ENCODE results near the gene RETN.
A peak's percentile ranks its signal among the peaks of the same experiment; 100 is the strongest.

RETN gene

DNA sequence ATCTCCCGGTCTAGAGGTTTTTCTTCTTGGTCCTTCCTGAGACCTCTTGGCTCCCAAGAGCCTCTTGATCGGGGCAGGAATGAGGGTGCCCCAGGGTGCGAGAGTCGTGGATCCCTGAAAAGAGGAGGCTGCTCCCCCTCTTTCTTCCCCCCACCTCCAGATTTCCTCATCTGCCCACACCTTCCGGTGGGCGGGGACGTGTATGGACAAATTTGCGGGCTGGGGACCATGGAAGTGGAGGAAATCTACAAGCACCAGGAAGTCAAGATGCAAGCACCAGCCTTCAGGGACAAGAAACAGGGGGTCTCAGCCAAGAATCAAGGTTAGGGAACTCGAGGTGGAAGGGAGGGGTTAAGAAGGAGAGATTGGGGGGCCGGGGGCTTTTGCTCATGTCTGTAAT lies 8.0 kb downstream of the RETN start, which contains the start of gene MCEMP1:
Gene MCEMP1, plus strand, starts transcription at position 237 of the 400 bp plus-strand sequence. Its CDS starts 31 bp downstream, at position 268.
- TF ChIP-seq, protein P1, sequence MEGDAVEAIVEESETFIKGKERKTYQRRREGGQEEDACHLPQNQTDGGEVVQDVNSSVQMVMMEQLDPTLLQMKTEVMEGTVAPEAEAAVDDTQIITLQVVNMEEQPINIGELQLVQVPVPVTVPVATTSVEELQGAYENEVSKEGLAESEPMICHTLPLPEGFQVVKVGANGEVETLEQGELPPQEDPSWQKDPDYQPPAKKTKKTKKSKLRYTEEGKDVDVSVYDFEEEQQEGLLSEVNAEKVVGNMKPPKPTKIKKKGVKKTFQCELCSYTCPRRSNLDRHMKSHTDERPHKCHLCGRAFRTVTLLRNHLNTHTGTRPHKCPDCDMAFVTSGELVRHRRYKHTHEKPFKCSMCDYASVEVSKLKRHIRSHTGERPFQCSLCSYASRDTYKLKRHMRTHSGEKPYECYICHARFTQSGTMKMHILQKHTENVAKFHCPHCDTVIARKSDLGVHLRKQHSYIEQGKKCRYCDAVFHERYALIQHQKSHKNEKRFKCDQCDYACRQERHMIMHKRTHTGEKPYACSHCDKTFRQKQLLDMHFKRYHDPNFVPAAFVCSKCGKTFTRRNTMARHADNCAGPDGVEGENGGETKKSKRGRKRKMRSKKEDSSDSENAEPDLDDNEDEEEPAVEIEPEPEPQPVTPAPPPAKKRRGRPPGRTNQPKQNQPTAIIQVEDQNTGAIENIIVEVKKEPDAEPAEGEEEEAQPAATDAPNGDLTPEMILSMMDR (IDR thresholded peaks at IDR 0.05; ENCODE audit: low read depth, low read length), result no peak
- no peak for DNase-seq (ENCODE audit: extremely low read depth, low read depth)

GRCh38 chr19:7677669-7678311 lies 8.9 kb downstream of the RETN start:
- DNase-seq (ENCODE audit: extremely low read depth, low read depth), result no peak
- TF ChIP-seq, protein P1 (IDR thresholded peaks at IDR 0.05; ENCODE audit: low read depth, low read length), result no peak

- no peak for DNase-seq (ENCODE audit: extremely low read depth, low read depth)
- TF ChIP-seq, protein P1 (IDR thresholded peaks at IDR 0.05; ENCODE audit: low read depth, low read length), result no peak
Measured at GRCh38 chr19:7678971-7679751, 10.3 kb downstream of the RETN start.

GRCh38 chr19:7679771-7680605 lies 11.1 kb downstream of the RETN start:
- DNase-seq (ENCODE audit: extremely low read depth, low read depth), result no peak
- TF ChIP-seq, protein P1 (IDR thresholded peaks at IDR 0.05; ENCODE audit: low read depth, low read length), result no peak

GRCh38 chr19:7680606-7681339 lies 11.9 kb downstream of the RETN start, which contains the start of gene TRAPPC5:
Gene TRAPPC5, plus strand, starts transcription at chr19:7680833. Its CDS starts 1,421 bp downstream, at chr19:7682254.
- TF ChIP-seq, protein P1 (IDR thresholded peaks at IDR 0.05; ENCODE audit: low read depth, low read length), result peak; percentile 43
- DNase-seq (ENCODE audit: extremely low read depth, low read depth), result peak; percentile 42

- peak; percentile 44 for DNase-seq (ENCODE audit: extremely low read depth, low read depth)
- TF ChIP-seq, protein P1 (IDR thresholded peaks at IDR 0.05; ENCODE audit: low read depth, low read length), result peak; percentile 68
Measured at GRCh38 chr19:7681340-7682174, 12.7 kb downstream of the RETN start.

Data from AG09319 (cell line).